ENCODE results near the gene SSX2IP.

DNA sequence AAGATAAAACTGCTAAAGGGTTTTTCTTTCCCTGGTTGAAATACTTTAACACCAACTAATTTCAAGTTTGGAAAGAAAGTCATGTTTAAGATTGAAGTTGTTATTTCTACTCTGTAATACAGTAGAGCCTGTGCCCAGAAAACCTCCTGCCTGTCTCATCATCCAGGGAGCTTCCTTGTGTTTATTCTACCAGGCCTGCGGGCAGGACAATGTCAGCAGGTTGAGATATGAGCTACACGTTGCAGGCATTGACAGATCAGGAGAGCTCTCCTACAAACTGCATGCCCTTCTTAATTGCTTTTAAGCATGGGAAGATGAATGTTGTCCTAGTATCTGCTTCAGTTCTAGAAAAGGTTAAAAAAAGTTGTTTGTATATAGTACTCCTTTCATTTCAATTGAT, 72.9 kb downstream of the SSX2IP start:
- TF ChIP-seq YY1 (IDR thresholded peaks at IDR 0.05; ENCODE audit: insufficient read depth, insufficient read length) (no peak), SUZ12 (IDR thresholded peaks at IDR 0.05; ENCODE audit: extremely low read depth, insufficient read depth, insufficient read length) (no peak)
